Thyroid gland (tissue), 4 donors: ENCODE data around the gene NUP98. TPM values are rescaled to one million over a fixed set of nuclear protein-coding genes. Genes with fewer than 3 reads are reported as not detected.

Source experiments
- DNase-seq, 2 donors: peaks; one replicate each; pipeline ENCODE4 v3.0.0-alpha.2; 2019
- H3K27ac ChIP-seq, 3 donors: fragments of 200-600 bp; sonication (generic); 1 replicate in 2 of 3; 2 replicates in 1 of 3; pipeline ENCODE4 v1.5.1; 2016 to 2019; ENCODE audit warnings: mild to moderate bottlenecking in 1 of 3, moderate library complexity in 1 of 3
- H3K27me3 ChIP-seq: fragments of 200-600 bp; sonication (generic); one replicate; pipeline ENCODE4 v1.5.1; 2019
- H3K36me3 ChIP-seq, 2 donors: fragments of 200-600 bp; sonication (generic); one replicate each; pipeline ENCODE4 v1.5.1; 2016 to 2019
- H3K4me1 ChIP-seq, 2 donors: fragments of 200-600 bp; sonication (generic); one replicate each; pipeline ENCODE4 v1.5.1; 2017 to 2019
- H3K4me3 ChIP-seq, 3 donors: fragments of 200-600 bp; sonication (generic); replicated peaks in 1 of 3; 1 replicate in 2 of 3; 2 replicates in 1 of 3; pipeline ENCODE4 v1.5.1; 2016; ENCODE audit warnings: mild to moderate bottlenecking in 1 of 3
- H3K9me3 ChIP-seq: fragments of 200-600 bp; sonication (generic); one replicate; pipeline ENCODE4 v1.5.1; 2017
- POLR2A ChIP-seq, 2 donors: fragments of 450-650 bp; IDR thresholded peaks; one replicate each; pipeline ENCODE4 v1.6.1; 2017; ENCODE audit warnings: antibody characterized with exemption in 2 of 2, mild to moderate bottlenecking in 2 of 2, moderate library complexity in 1 of 2
- WGBS, 2 donors: methylation state at CpG; one replicate each; pipeline ENCODE4 v1.1.5; 2017; 5-methylcytosine and 5-hydroxymethylcytosine counted together
- intact Hi-C: fragments of 100-400 bp; cut with DNase I; formaldehyde crosslinking; loops from one replicate; pipeline ENCODE4 v1.15.1; 2023
- total RNA-seq, 4 donors: library from RNA; depleted of rRNA; stranded (reverse); fragments of >200 nt; gene quantifications; one replicate each; pipeline ENCODE4 v1.2.3, GENCODE V29; 2016
- TF ChIP-seq, protein P1 (sequence below), 6 experiments: fragments of 200-600 bp in 3 of 6; fragments of 450-650 bp in 3 of 6; sonication (generic) in 3 of 6; IDR thresholded peaks; one replicate each; pipeline ENCODE4 v1.5.1; 2016 to 2019; ENCODE audit warnings: antibody characterized with exemption in 6 of 6, mild to moderate bottlenecking in 2 of 6, inconsistent platforms in 1 of 6, moderate library complexity in 1 of 6

Gene NUP98
- total RNA-seq, 4 donors from 2014 or later, result 117 to 188 (median 160) TPM

DNA sequence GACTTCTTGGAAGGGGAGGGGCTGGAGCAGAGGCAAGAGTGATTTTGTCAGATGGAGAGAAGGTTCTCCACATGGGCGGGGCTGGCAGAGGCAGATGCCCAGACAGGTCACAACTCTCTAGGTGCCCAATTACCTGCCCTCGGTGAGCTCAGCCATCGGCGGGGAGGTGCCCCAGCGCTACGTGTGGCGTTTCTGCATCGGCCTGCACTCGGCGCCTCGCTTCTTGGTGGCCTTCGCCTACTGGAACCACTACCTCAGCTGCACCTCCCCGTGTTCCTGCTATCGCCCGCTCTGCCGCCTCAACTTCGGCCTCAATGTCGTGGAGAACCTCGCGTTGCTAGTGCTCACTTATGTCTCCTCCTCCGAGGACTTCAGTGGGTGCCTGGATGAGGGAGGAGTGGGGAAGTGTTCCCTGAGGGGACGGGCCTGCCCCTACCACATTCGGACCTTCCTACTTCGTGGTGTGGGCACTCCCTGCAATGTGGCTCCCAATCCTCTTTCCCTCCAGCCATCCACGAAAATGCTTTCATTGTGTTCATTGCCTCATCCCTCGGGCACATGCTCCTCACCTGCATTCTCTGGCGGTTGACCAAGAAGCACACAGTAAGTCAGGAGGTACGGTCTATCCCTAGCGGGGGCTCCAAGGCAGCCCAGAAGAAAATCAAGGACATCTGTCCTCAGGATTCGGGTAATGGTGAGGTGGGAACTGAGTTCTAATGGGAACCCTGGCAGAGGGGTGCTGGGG is 26.6 kb upstream of the NUP98 start:
- intact Hi-C loops, result no loop called here
- H3K27ac ChIP-seq, result no peak overlapping the region
- no peaks in the 10 kb centered on the region for H3K4me1 ChIP-seq
- WGBS, 2 donors, result 90 to 93% methylated on average over 30 of the region's 30 CpGs
- TF ChIP-seq POLR2A (IDR thresholded peaks at IDR 0.05), result no peak
- TF ChIP-seq, protein P1, sequence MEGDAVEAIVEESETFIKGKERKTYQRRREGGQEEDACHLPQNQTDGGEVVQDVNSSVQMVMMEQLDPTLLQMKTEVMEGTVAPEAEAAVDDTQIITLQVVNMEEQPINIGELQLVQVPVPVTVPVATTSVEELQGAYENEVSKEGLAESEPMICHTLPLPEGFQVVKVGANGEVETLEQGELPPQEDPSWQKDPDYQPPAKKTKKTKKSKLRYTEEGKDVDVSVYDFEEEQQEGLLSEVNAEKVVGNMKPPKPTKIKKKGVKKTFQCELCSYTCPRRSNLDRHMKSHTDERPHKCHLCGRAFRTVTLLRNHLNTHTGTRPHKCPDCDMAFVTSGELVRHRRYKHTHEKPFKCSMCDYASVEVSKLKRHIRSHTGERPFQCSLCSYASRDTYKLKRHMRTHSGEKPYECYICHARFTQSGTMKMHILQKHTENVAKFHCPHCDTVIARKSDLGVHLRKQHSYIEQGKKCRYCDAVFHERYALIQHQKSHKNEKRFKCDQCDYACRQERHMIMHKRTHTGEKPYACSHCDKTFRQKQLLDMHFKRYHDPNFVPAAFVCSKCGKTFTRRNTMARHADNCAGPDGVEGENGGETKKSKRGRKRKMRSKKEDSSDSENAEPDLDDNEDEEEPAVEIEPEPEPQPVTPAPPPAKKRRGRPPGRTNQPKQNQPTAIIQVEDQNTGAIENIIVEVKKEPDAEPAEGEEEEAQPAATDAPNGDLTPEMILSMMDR (IDR thresholded peaks at IDR 0.05), result no peak
- no peaks in the 10 kb centered on the region for H3K9me3 ChIP-seq
- H3K27me3 ChIP-seq, result no peaks in the 10 kb centered on the region
- H3K4me3 ChIP-seq, result no peak overlapping the region
- DNase-seq, result no peak
- peaks cover 12 to 17% of the 10 kb centered on the region in 2 donors for H3K36me3 ChIP-seq

DNA sequence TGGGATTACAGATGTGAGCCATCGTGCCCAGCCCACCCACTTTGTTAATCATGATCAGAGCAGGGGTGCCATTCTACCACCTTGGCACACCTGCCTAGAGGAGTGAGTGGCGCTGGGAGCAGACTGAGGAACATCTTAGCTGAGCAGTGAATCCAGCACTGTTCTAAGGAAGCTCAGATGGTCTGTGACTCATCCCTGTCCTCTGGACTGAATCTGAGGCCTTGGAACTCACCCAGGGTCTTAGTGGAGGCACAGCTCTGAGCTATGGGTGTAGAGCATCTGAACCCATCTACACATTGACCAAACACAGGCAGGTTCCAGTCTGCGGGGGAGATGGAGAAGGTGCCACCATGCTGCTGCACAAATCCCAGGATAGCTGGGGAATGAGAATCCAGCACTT is 25.9 kb upstream of the NUP98 start:
- no peak for TF ChIP-seq POLR2A (IDR thresholded peaks at IDR 0.05)
- intact Hi-C loops, result no loop called here
- no peaks in the 10 kb centered on the region for H3K9me3 ChIP-seq
- 89 to 100% methylated on average over 3 of the region's 3 CpGs for WGBS, 2 donors
- peaks cover 12 to 17% of the 10 kb centered on the region in 2 donors for H3K36me3 ChIP-seq
- DNase-seq, result no peak
- H3K4me3 ChIP-seq, result no peak overlapping the region
- H3K4me1 ChIP-seq, result no peaks in the 10 kb centered on the region
- no peaks in the 10 kb centered on the region for H3K27me3 ChIP-seq
- no peak overlapping the region for H3K27ac ChIP-seq

DNA sequence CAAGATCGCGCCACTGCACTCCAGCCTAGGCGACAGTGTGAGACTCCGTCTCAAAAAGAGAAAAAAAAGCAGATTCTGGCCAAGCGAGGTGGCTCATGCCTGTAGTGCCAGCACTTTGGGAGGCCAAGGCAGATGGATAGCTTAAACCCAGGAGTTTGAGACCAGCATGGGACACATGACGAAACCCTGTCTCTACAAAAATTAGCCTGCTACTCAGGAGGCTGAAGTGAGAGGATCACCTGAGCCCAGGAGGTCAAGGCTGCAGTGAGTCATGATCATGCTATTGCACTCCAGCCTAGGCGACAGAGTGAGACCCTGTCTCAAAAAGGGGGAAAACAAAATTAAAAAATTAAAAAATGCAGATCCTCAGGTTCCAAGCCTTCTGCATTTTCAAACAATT is 25.0 kb upstream of the NUP98 start:
- Histone ChIP-seq H3K9me3 (no peaks in the 10 kb centered on the region), H3K27me3 (no peaks in the 10 kb centered on the region), H3K36me3 (peaks cover 7 to 11% of the 10 kb centered on the region in 2 donors), H3K27ac (no peak overlapping the region), H3K4me1 (no peaks in the 10 kb centered on the region), H3K4me3 (no peak overlapping the region)
- DNase-seq, result no peak
- TF ChIP-seq POLR2A (IDR thresholded peaks at IDR 0.05), result no peak
- TF ChIP-seq, protein P1 (IDR thresholded peaks at IDR 0.05), result no peak
- WGBS, 2 donors, result 96 to 97% methylated on average over 7 of the region's 7 CpGs
- intact Hi-C loops, result no loop called here

DNA sequence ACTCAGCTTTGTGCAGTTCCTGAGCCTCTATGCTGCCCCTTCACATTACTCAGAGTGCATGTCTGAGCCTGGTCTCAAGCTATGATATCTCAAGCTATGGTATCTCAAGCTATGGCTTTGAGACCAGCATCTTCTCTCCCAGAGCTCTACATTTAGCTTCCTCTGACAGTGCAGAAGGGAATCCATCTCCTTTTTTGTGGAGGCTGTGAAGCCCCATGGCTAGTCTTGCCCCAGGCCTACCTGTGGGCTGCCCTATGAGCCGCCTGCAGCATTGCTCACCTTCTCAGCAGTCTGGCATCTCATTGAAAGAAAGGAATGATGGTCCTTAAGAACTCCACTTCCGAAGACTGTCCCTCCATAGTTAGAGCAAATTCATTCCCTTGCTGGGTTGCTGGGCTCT is 23.6 kb upstream of the NUP98 start:
- Histone ChIP-seq H3K36me3 (no peaks in the 10 kb centered on the region), H3K4me3 (no peak overlapping the region), H3K27me3 (no peaks in the 10 kb centered on the region), H3K9me3 (no peaks in the 10 kb centered on the region), H3K27ac (no peak overlapping the region), H3K4me1 (peaks cover 3 to 10% of the 10 kb centered on the region in 2 donors)
- DNase-seq, result no peak
- TF ChIP-seq, protein P1 (IDR thresholded peaks at IDR 0.05), result no peak
- no peak for TF ChIP-seq POLR2A (IDR thresholded peaks at IDR 0.05)
- 94 to 96% methylated on average over 2 of the region's 2 CpGs for WGBS, 2 donors
- intact Hi-C loops, result no loop called here

DNA sequence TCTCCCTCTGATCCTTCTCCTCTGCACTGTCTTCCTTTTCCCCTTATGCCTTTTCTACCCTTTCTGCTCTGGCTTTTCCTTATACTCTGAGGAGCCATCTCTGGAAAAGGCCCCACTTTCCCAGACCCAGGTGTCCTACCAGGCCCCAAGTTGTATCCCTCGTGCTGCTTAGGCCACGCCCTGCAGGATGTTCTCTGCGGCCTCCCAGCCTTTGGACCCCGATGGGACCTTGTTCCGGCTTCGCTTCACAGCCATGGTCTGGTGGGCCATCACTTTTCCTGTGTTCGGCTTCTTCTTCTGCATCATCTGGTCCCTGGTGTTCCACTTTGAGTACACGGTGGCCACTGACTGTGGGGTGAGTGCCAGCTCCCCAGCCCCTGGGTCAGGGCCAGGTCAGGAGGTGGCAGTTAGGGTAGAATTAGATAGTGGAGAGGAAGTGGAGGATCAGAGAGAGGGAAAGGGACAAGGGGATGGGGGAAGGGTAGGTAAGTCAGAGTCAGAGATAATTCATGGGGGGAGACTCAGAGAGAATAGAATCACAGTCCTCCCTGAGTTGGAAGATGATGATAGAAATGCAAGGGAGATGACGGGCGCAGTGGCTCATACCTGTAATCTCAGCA is 19.9 kb upstream of the NUP98 start:
- Histone ChIP-seq H3K36me3 (no peaks in the 10 kb centered on the region), H3K4me1 (peaks cover 7 to 10% of the 10 kb centered on the region in 2 donors), H3K27me3 (no peaks in the 10 kb centered on the region), H3K4me3 (no peak overlapping the region), H3K27ac (no peak overlapping the region), H3K9me3 (no peaks in the 10 kb centered on the region)
- no peak for TF ChIP-seq POLR2A (IDR thresholded peaks at IDR 0.05)
- TF ChIP-seq, protein P1 (IDR thresholded peaks at IDR 0.05), result no peak
- intact Hi-C loops, result no loop called here
- 89 to 92% methylated on average over 10 of the region's 10 CpGs for WGBS, 2 donors
- no peak for DNase-seq
